H54 (cell line): ENCODE results near the gene HDAC11.
"Not testable (repeated sequence)": the region's sequence is repeated elsewhere in the genome, so short reads cannot be mapped to it uniquely, and the experiment has no call there.

Experiments used
- DNase-seq: peaks from one replicate; pipeline ENCODE4 v3.0.0; 2011; ENCODE audit warnings: low spot score, mixed read lengths; ENCODE audit not compliant: insufficient read length
- FAIRE-seq: peaks from 3 replicates; lab custom pipeline; 2011; peaks lifted over from hg19 to GRCh38; lab: Jason Lieb, UNC
- POLR2A ChIP-seq: IDR thresholded peaks from 2 replicates; pipeline ENCODE4 v1.6.1; 2011; ENCODE audit warnings: low read depth, mild to moderate bottlenecking, low read length

Gene HDAC11

GRCh38 chr3:13477943-13478342 is 2.2 kb upstream of the HDAC11 start:
- no peak for TF ChIP-seq POLR2A
- FAIRE-seq = no peak
- no peak for DNase-seq

GRCh38 chr3:13479332-13479581 is 849 bp upstream of the HDAC11 start:
- no peak for TF ChIP-seq POLR2A
- no peak for DNase-seq
- FAIRE-seq = no peak

GRCh38 chr3:13480340-13481318 is 523 bp downstream of the HDAC11 start:
- TF ChIP-seq POLR2A = no peak
- peak; percentile 36 for DNase-seq
- no peak for FAIRE-seq

GRCh38 chr3:13482106-13482690 is 2.1 kb downstream of the HDAC11 start:
- no peak for FAIRE-seq
- no peak for DNase-seq
- no peak for TF ChIP-seq POLR2A

GRCh38 chr3:13483286-13483685 is 3.2 kb downstream of the HDAC11 start:
- no peak for TF ChIP-seq POLR2A
- FAIRE-seq (no peak), DNase-seq (no peak)

GRCh38 chr3:13483988-13484695 is 4.0 kb downstream of the HDAC11 start:
- FAIRE-seq = no peak
- TF ChIP-seq POLR2A = no peak
- no peak for DNase-seq

GRCh38 chr3:13484851-13485590 is 4.9 kb downstream of the HDAC11 start:
- TF ChIP-seq POLR2A = no peak; the same call in 1 of the 2 replicates
- peak; percentile 73 for DNase-seq
- peak; percentile 68 for FAIRE-seq

GRCh38 chr3:13485630-13486562 is 5.8 kb downstream of the HDAC11 start:
- DNase-seq, FAIRE-seq: not testable (repeated sequence)

GRCh38 chr3:13487403-13487802 is 7.3 kb downstream of the HDAC11 start:
- TF ChIP-seq POLR2A = no peak
- no peak for DNase-seq
- FAIRE-seq = no peak

GRCh38 chr3:13491206-13491974 is 11.3 kb downstream of the HDAC11 start:
- no peak for TF ChIP-seq POLR2A
- no peak for FAIRE-seq
- DNase-seq = no peak

- FAIRE-seq (no peak), DNase-seq (no peak)
- TF ChIP-seq POLR2A = no peak
Observed at GRCh38 chr3:13492048-13492447, 11.9 kb downstream of the HDAC11 start.
